Esophagus muscularis mucosa (tissue), 4 donors: Measurements from ENCODE around the gene SUPT4H1.

Source experiments
- EP300 ChIP-seq: sonication (generic); formaldehyde crosslinking; IDR thresholded peaks from one replicate; pipeline ENCODE4 v1.6.1; 2017; ENCODE audit warnings: antibody characterized with exemption
- POLR2A ChIP-seq: fragments of 450-650 bp; IDR thresholded peaks from one replicate; pipeline ENCODE4 v1.6.1; 2017; ENCODE audit warnings: antibody characterized with exemption, moderate library complexity, mild to moderate bottlenecking, low read depth
- POLR2AphosphoS5 ChIP-seq, 2 donors: sonication (generic); formaldehyde crosslinking; IDR thresholded peaks; one replicate each; pipeline ENCODE4 v1.6.1; 2017; ENCODE audit warnings: antibody characterized with exemption in 2 of 2
- TF ChIP-seq, protein P1 (sequence below), 3 experiments: fragments of 200-600 bp in 2 of 3; fragments of 450-650 bp in 1 of 3; sonication (generic) in 2 of 3; IDR thresholded peaks; one replicate each; pipeline ENCODE4 v1.5.1; 2017 to 2019; ENCODE audit warnings: antibody characterized with exemption in 3 of 3, mild to moderate bottlenecking in 2 of 3, moderate library complexity in 1 of 3

DNA sequence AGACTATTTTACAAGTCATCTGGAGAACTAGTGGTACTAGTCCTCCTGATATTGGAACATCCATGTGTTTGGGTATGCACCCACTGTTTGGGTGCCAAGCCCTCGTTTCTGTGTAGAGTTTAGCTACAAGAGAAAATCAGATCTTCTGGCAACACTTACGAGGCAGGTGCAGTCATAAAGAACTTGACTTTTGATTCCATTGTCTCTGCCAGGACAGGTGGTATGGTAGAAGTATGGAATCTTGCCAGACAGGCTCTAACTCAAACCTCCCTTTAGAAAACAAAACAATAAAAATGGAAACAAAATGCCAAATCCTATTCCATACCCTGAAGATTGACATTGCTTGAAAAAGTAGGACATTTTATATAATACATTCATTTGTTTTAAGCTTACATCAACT is 49.3 kb upstream of the SUPT4H1 start:
- TF ChIP-seq POLR2A (no peak), EP300 (no peak), POLR2AphosphoS5 (IDR thresholded peaks at IDR 0.05) (no peak)
- TF ChIP-seq, protein P1, sequence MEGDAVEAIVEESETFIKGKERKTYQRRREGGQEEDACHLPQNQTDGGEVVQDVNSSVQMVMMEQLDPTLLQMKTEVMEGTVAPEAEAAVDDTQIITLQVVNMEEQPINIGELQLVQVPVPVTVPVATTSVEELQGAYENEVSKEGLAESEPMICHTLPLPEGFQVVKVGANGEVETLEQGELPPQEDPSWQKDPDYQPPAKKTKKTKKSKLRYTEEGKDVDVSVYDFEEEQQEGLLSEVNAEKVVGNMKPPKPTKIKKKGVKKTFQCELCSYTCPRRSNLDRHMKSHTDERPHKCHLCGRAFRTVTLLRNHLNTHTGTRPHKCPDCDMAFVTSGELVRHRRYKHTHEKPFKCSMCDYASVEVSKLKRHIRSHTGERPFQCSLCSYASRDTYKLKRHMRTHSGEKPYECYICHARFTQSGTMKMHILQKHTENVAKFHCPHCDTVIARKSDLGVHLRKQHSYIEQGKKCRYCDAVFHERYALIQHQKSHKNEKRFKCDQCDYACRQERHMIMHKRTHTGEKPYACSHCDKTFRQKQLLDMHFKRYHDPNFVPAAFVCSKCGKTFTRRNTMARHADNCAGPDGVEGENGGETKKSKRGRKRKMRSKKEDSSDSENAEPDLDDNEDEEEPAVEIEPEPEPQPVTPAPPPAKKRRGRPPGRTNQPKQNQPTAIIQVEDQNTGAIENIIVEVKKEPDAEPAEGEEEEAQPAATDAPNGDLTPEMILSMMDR (IDR thresholded peaks at IDR 0.05) = no peak
